Lower leg skin (tissue), 4 donors: ENCODE results near the gene CNNM2. TPM values are rescaled to one million over a fixed set of nuclear protein-coding genes. Genes with fewer than 3 reads are reported as not detected.

Source experiments
- DNase-seq, 2 donors: peaks; one replicate each; pipeline ENCODE4 v3.0.0-alpha.2; 2019; ENCODE audit warnings: low spot score in 2 of 2
- H3K4me3 ChIP-seq: fragments of 200-600 bp; sonication (generic); 2 replicates; pipeline ENCODE4 v1.5.1; 2017; ENCODE audit warnings: mild to moderate bottlenecking, low read depth; ENCODE audit not compliant: poor library complexity, severe bottlenecking
- CTCF ChIP-seq, 3 donors: fragments of 450-650 bp; IDR thresholded peaks; one replicate each; pipeline ENCODE4 v1.5.1; 2016; ENCODE audit warnings: antibody characterized with exemption in 3 of 3, mild to moderate bottlenecking in 3 of 3, moderate library complexity in 2 of 3
- POLR2A ChIP-seq, 2 donors: fragments of 450-650 bp; IDR thresholded peaks; one replicate each; pipeline ENCODE4 v1.6.1; 2016 to 2017; ENCODE audit warnings: antibody characterized with exemption in 2 of 2, mild to moderate bottlenecking in 1 of 2, moderate library complexity in 1 of 2
- WGBS, 2 donors: methylation state at CpG; one replicate each; pipeline ENCODE4 v1.1.5; 2018; 5-methylcytosine and 5-hydroxymethylcytosine counted together
- intact Hi-C: fragments of 100-400 bp; cut with DNase I; formaldehyde crosslinking; loops from one replicate; pipeline ENCODE4 v1.15.0; 2023; ENCODE audit warnings: low total_unique reads
- total RNA-seq, 4 donors: library from RNA; depleted of rRNA; stranded (reverse); fragments of >200 nt; gene quantifications; one replicate each; pipeline ENCODE4 v1.1.0, GENCODE V29; 2016

The CNNM2 gene
- total RNA-seq, 4 donors from 2014 or later, result 9.6 to 21.9 (median 14.5) TPM

- DNase-seq, result no peak
- WGBS, 2 donors, result 91 to 94% methylated on average over 22 of the region's 22 CpGs
- no peak for TF ChIP-seq POLR2A (IDR thresholded peaks at IDR 0.05)
- TF ChIP-seq CTCF (IDR thresholded peaks at IDR 0.05), result no peak
- intact Hi-C loops, result no loop called here
- H3K4me3 ChIP-seq, result no peak overlapping the region
Observed at GRCh38 chr10:103072276-103072675, 154.2 kb downstream of the CNNM2 start.

GRCh38 chr10:103072891-103073290, 154.8 kb downstream of the CNNM2 start:
- no peak for DNase-seq
- H3K4me3 ChIP-seq, result no peak overlapping the region
- no peak for TF ChIP-seq CTCF (IDR thresholded peaks at IDR 0.05)
- no peak for TF ChIP-seq POLR2A (IDR thresholded peaks at IDR 0.05)
- 94 to 96% methylated on average over 8 of the region's 8 CpGs for WGBS, 2 donors
- intact Hi-C loops, result no loop called here

- 93 to 95% methylated on average over 21 of the region's 21 CpGs for WGBS, 2 donors
- intact Hi-C loops, result no loop called here
- DNase-seq, result no peak
- H3K4me3 ChIP-seq, result no peak overlapping the region
- TF ChIP-seq CTCF (IDR thresholded peaks at IDR 0.05) (no peak), POLR2A (IDR thresholded peaks at IDR 0.05) (no peak)
Observed at GRCh38 chr10:103077020-103077419, 158.9 kb downstream of the CNNM2 start.

GRCh38 chr10:103077491-103078308, 159.6 kb downstream of the CNNM2 start:
- H3K4me3 ChIP-seq, result no peak overlapping the region
- intact Hi-C loops, result no loop called here
- no peak for DNase-seq
- 84 to 85% methylated on average over 16 of the region's 16 CpGs for WGBS, 2 donors
- no peak for TF ChIP-seq CTCF (IDR thresholded peaks at IDR 0.05)
- TF ChIP-seq POLR2A (IDR thresholded peaks at IDR 0.05), result no peak

- 68 to 90% methylated on average over 3 of the region's 3 CpGs for WGBS, 2 donors
Observed at GRCh38 chr10:103078309-103078615, 160.2 kb downstream of the CNNM2 start.

More at GRCh38 chr10:103078309-103078615, 160.2 kb downstream of the CNNM2 start:
- no peak for DNase-seq
- intact Hi-C loops, result no loop called here
- TF ChIP-seq CTCF (IDR thresholded peaks at IDR 0.05), result no peak
- no peak for TF ChIP-seq POLR2A (IDR thresholded peaks at IDR 0.05)
- H3K4me3 ChIP-seq, result no peak overlapping the region
